ENCODE measurements around the gene RAB38.

Gene RAB38

GRCh38 chr11:88105951-88106350, 69.3 kb downstream of the RAB38 start:
- DNase-seq = no peak
- TF ChIP-seq, protein P1, sequence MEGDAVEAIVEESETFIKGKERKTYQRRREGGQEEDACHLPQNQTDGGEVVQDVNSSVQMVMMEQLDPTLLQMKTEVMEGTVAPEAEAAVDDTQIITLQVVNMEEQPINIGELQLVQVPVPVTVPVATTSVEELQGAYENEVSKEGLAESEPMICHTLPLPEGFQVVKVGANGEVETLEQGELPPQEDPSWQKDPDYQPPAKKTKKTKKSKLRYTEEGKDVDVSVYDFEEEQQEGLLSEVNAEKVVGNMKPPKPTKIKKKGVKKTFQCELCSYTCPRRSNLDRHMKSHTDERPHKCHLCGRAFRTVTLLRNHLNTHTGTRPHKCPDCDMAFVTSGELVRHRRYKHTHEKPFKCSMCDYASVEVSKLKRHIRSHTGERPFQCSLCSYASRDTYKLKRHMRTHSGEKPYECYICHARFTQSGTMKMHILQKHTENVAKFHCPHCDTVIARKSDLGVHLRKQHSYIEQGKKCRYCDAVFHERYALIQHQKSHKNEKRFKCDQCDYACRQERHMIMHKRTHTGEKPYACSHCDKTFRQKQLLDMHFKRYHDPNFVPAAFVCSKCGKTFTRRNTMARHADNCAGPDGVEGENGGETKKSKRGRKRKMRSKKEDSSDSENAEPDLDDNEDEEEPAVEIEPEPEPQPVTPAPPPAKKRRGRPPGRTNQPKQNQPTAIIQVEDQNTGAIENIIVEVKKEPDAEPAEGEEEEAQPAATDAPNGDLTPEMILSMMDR (IDR thresholded peaks at IDR 0.05) = no peak
- Mint-ChIP-seq H3K27ac (no peak overlapping the region), H3K36me3 (ENCODE audit: low read depth) (peaks cover 28% of the 10 kb centered on the region), H3K27me3 (ENCODE audit: low read depth, poor library complexity) (no peaks in the 10 kb centered on the region), H3K9me3 (peaks cover 26% of the 10 kb centered on the region), H3K4me1 (peaks cover 9% of the 10 kb centered on the region), H3K4me3 (no peak overlapping the region)

DNA sequence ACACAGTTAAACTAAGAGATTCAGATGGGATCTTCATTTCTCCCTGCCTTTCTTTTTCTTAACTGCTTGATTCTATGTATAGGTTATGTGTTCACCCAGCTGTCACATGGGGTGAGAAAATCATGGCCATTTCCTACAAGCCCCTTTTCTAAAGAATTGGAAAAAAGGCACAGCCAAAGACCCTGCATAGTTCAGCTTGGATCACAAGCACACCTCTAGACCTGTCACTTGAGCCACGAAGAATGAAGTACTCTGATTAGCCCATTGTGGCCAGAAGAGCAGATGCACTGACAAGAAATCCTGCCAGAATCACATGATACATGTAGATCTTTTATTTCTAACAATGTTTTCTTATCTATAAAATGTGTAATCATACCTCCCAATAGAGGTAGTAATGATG, 69.7 kb downstream of the RAB38 start:
- Mint-ChIP-seq H3K27me3 (ENCODE audit: low read depth, poor library complexity) (no peaks in the 10 kb centered on the region), H3K36me3 (ENCODE audit: low read depth) (peaks cover 27% of the 10 kb centered on the region), H3K4me1 (peaks cover 9% of the 10 kb centered on the region), H3K4me3 (no peak overlapping the region), H3K27ac (no peak overlapping the region), H3K9me3 (peaks cover 25% of the 10 kb centered on the region)
- TF ChIP-seq, protein P1 (IDR thresholded peaks at IDR 0.05) = no peak
- no peak for DNase-seq

DNA sequence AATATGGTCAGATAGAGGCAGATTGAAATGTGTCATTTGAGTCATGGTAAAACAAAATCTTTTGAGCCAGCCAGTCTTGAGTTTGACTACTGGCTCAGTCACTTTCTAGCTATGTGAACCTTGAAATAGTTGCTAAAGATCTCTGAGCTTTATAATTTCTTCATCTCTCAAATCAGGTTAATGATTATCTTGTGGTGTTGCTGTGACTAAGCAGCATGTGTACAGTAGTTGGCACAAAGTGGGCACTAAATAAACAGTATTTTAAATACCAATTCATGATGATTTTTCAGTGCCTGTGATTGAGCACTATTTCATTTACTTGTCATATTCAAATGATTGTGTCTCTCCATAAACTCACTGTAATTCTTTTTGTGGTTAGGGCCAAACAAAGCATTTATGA, 70.8 kb downstream of the RAB38 start:
- DNase-seq = no peak
- TF ChIP-seq, protein P1 (IDR thresholded peaks at IDR 0.05) = no peak
- peaks cover 21% of the 10 kb centered on the region for H3K9me3 Mint-ChIP-seq
- H3K36me3 Mint-ChIP-seq (ENCODE audit: low read depth) = peaks cover 18% of the 10 kb centered on the region
- no peak overlapping the region for H3K4me3 Mint-ChIP-seq
- H3K27me3 Mint-ChIP-seq (ENCODE audit: low read depth, poor library complexity) = no peaks in the 10 kb centered on the region
- no peak overlapping the region for H3K27ac Mint-ChIP-seq
- H3K4me1 Mint-ChIP-seq = peaks cover 15% of the 10 kb centered on the region

DNA sequence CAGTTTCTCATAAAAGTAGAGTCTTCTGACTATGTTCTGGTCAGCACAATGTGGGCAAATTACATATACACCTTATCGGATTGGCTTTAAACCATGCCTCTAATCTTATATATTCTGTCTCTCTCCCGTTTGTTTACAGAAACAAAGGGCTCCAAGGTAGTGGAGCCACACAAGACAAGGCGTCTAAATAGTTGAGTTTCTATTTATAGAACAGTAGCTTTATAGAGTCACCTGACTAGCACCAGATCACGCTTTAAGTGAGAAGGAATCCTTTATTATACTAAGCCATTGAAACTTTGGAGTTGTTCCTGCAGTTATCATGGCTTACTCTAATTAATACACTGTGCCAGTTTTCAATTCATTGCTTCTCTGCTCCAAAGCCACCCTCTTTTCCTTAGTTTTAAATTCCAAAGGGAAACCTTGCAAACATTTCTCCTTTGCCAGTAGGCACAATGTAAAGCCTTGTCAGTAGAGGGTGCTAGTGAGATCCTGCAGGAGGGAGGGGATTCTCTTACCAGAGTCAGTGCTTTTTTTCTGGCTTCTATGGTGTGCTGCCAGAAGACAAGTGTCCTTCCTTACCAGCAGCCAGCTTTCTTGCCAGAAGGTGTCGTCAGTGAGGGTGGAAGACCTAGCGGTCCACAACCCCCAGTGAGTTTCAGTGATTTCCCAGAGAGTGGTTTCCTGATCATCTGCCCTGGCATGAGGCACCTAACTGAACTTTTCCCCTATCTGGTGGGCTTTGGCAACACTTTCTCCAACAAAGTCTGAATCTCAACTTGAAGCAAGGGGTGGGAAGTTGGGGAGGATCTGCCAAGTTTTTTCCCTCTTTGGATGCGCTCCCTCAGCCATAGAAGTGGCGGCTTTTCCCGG, 71.7 kb downstream of the RAB38 start:
- no peaks in the 10 kb centered on the region for H3K27me3 Mint-ChIP-seq (ENCODE audit: low read depth, poor library complexity)
- no peak overlapping the region for H3K4me3 Mint-ChIP-seq
- peaks cover 15% of the 10 kb centered on the region for H3K4me1 Mint-ChIP-seq
- peaks cover 10% of the 10 kb centered on the region for H3K36me3 Mint-ChIP-seq (ENCODE audit: low read depth)
- peak; percentile 35 for DNase-seq
- TF ChIP-seq, protein P1 (IDR thresholded peaks at IDR 0.05) = peak; percentile 69
- no peak overlapping the region for H3K27ac Mint-ChIP-seq
- H3K9me3 Mint-ChIP-seq = peaks cover 13% of the 10 kb centered on the region

- no peak overlapping the region for H3K27ac Mint-ChIP-seq
- H3K36me3 Mint-ChIP-seq (ENCODE audit: low read depth) = no peaks in the 10 kb centered on the region
- H3K9me3 Mint-ChIP-seq = peaks cover 2% of the 10 kb centered on the region
- no peaks in the 10 kb centered on the region for H3K27me3 Mint-ChIP-seq (ENCODE audit: low read depth, poor library complexity)
- H3K4me1 Mint-ChIP-seq = peaks cover 15% of the 10 kb centered on the region
- H3K4me3 Mint-ChIP-seq = no peak overlapping the region
- DNase-seq = no peak
- TF ChIP-seq, protein P1 (IDR thresholded peaks at IDR 0.05) = no peak
Measured at GRCh38 chr11:88102598-88102934, 72.7 kb downstream of the RAB38 start.
